Measurements from ENCODE around the gene RUSF1.
A peak's percentile ranks its signal among the peaks of the same experiment; 100 is the strongest.
"Not testable (repeated sequence)": the region's sequence is repeated elsewhere in the genome, so short reads cannot be mapped to it uniquely, and the experiment has no call there.

Gene RUSF1

DNA sequence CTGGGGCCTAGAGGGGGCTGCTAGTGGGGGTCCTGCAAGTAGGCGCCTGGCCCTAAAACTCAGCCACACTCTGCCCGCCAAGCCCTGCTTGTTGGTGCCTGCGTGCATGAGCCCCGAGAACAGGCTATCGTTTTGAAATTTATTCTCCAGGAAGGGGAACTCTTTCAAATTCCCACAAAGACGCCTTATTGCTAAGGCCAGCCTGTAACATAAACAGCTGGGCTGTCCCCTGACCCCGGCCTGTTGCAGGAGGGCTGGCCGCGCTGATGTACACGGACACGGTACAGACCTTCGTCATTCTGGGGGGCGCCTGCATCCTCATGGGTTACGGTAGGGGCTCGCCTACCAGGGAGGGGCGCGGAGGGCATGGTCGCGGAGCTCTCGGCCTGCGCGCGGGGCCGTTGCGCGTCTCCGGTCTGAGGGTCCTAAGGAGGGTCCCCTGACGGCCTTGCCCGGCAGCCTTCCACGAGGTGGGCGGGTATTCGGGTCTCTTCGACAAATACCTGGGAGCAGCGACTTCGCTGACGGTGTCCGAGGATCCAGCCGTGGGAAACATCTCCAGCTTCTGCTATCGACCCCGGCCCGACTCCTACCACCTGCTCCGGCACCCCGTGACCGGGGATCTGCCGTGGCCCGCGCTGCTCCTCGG is 21.0 kb downstream of the RUSF1 start:
- FAIRE-seq, result no peak
- no peak for DNase-seq (ENCODE audit: low spot score)

DNA sequence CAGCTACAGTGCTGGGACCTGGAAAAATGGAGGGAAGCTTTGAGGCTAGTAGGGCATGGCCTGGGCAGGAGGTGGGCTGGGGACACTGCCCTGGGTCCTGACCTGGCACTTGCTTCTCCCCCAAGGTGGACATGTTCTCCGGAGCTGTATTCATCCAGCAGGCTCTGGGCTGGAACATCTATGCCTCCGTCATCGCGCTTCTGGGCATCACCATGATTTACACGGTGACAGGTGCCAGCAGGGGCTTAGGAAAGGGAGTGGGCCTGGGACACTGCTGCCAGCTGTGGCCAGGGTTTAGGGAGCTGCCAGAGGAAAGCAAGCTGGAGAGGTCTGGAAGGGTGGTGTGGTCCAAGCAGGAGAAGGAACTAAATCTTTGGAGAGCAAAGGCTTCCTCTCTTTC is 22.1 kb downstream of the RUSF1 start:
- FAIRE-seq, result no peak
- DNase-seq (ENCODE audit: low spot score), result no peak

DNA sequence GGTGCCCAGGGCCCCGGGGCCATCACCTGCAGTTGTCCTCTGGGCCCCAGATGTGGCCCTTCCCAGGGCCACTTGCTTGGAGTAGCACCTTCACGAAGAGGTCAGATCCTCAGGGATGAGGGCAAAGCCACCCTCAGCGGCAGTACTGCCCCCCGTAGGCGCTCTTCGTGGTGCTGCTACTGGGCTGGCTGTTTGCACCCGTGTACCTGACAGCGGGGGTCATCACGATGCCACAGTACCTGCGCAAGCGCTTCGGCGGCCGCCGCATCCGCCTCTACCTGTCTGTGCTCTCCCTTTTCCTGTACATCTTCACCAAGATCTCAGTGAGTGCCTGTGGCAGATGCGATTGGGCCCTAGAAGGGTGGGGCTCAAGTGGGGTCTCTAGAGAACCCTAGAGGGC is 22.6 kb downstream of the RUSF1 start:
- FAIRE-seq, result no peak
- no peak for DNase-seq (ENCODE audit: low spot score)

DNA sequence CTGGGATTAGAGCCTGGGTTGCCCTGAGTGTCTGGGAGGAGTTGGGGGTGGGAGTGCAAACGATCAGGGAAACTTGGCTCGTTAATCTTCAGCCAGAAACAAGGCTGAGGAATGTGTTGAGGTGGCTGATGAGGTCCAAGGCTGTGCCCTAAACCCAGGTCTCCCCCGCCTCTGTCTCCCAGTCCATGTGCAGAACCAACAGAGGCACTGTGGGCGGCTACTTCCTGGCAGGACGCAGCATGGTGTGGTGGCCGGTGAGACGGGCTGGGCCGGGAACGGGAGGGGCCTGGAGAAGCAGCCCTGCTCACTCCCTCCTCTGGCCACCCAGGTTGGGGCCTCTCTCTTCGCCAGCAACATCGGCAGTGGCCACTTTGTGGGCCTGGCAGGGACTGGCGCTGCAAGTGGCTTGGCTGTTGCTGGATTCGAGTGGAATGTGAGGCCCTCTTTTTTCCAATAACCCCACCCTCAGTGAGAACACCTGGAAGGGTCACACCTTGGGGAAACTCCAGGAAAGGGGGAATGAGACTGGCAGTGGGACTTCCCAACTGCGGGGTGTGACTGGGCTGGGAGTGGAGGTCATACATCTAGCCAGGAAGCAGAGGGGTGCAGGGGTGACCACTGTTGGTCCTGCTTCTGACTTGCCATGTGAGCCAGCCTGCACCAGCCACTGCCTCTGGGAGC is 23.6 kb downstream of the RUSF1 start:
- peak; percentile 84 for FAIRE-seq

DNA sequence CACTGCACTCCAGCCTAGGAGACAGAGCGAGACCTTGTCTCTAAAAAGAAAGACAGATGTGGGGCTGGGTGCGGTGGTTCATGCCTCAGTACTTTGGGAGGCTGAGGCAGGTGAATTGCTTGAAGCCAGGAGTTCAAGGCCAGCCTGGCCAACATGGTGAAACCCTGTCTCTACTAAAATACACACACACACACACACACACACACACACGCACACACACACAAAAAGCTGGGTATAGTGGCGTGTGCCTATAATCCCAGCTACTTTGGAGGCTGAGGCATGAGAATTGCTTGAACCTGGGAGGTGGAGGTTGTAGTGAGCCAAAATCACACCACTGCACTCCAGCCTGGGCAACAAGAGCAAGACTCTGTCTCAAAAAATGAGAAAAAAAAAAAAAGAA is 24.1 kb downstream of the RUSF1 start:
- FAIRE-seq; DNase-seq (ENCODE audit: low spot score): not testable (repeated sequence)

More for the DNA sequence above, 23.6 kb downstream of the RUSF1 start:
- DNase-seq (ENCODE audit: low spot score), result peak; percentile 82

DNA sequence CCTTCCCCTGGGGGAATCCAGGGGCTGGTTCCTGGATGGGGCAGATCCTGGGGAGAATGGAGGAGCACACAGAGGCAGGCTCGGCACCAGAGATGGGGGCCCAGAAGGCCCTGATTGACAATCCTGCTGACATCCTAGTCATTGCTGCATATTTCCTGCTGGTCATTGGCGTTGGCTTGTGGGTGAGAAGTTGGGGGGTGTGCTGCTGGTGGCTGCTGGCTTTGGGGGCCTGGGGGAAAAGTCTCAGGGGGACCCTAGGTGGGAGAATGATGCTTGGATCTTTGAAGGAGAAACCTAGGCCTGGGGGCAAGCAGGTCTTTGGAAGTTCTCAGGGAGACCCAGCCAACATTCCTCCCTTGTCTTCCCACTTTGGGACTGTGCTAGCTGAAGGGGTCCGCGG is 25.1 kb downstream of the RUSF1 start, which contains the start of gene SLC5A2:
Gene SLC5A2, plus strand, starts transcription at position 43 of the 400 bp plus-strand sequence. Its CDS starts 14 bp downstream, at position 57.
- FAIRE-seq (no peak), DNase-seq (ENCODE audit: low spot score) (no peak)

DNA sequence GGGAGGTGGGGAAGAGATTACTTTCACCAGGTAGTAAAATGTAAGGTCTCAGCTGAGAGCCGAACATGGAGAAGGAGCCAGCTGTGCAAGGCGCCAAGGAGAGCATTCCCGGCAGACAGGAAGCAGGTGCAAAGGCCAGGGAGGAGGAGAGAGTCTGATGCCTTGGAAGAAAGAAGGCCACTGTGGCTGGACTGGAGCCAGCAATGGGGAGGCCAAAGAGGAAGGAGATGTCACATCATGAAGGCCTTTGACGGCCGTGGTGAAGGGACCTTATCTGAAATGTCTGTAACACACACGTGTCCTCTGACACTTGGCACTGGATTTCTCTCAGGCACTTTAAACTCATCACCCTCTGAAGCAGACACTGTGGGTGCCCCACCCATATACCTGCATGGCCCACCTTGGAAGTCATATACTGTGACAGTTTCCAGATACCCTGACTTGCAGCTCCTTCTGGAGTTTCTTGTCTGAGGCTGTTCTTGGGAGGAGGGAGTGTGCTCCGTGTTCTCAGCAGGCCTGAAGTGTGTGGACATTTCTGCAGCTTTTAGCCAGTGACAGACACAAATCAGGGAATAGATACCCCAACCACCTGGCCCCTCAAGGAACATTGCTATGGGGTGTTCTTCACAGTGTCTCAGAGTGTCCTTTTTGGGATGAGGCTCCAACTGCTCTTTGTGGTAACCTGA is 27.2 kb downstream of the RUSF1 start:
- FAIRE-seq, result no peak
- DNase-seq (ENCODE audit: low spot score), result no peak

DNA sequence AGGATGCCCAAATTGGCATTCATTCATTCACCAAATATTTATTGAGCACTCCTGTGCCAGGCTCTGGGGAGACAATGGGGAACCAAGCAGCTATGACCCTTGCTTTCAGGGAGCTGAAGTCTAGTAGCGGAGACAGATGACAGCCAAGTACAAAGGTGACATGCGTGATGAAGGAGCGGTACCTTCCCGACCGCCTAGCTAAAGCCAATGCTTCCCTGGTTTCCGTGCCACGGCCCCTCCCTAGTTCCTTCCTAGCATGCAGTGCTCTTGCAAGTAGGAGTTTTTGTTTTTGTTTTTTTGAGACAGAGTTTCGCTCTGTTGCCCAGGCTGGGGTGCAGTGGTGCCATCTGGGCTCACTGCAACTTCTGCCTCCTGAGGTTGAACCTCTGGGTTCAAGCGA is 28.4 kb downstream of the RUSF1 start:
- FAIRE-seq (no peak), DNase-seq (ENCODE audit: low spot score) (no peak)

DNA sequence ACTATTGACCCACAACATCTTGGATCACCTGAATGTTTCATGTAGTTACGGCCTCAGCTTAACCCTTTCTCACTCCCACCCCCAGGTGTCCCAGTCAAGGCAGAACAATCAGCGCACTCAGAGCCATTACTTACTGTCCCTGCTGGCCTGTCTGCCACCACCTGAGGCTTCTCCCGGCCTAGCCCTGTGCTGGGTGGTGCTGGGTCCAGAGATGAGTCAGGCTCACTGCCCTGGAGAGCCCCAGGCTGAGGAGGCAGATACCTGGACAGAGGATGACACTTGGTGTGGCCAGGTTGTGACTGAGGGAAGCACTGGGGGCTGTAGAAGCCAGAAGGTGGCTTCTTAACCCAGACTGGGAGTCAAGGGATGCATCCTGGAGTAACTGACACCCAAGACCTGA is 29.2 kb downstream of the RUSF1 start:
- FAIRE-seq (no peak), DNase-seq (ENCODE audit: low spot score) (no peak)

DNA sequence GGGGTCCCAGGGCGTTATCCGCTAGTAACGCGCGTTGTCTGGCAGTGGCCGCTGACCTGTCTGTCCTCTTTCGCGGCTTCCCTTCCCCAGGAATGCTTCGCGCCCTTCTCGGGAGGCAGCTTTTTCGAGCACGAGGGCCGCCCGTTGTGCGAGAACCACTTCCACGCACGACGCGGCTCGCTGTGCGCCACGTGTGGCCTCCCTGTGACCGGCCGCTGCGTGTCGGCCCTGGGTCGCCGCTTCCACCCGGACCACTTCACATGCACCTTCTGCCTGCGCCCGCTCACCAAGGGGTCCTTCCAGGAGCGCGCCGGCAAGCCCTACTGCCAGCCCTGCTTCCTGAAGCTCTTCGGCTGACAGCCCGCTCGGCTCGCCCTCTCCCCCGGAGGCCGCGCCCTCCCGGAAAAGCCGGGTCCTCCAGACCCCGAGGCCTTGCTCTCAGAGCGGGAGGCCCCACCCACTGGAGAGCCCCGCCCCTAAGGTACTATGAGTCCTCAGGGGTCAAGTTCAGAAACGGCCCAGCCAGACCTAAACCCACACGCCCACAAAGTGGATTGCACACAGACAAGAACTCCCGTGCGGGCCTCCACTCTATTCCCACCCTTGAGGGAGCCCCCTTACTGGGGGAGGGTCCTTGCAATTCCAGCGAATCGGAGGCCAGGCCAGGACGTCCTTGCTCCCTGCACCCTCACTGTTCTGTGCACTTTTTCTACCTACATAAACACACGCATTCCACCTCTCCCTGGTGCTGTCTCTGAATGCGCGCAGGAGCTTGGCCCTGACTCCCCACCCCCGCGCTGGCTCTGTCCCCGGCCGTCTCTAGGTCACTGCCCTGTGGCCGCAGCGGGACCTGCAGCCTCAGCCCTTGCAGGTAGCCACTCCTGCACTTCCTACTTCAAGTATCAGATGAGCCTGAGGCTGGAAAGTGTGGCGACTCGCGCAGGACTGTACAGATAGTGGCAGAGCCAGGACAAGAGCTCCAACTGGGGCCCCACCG is 30.7 kb downstream of the RUSF1 start:
- DNase-seq (ENCODE audit: low spot score) (no peak), FAIRE-seq (no peak)

DNA sequence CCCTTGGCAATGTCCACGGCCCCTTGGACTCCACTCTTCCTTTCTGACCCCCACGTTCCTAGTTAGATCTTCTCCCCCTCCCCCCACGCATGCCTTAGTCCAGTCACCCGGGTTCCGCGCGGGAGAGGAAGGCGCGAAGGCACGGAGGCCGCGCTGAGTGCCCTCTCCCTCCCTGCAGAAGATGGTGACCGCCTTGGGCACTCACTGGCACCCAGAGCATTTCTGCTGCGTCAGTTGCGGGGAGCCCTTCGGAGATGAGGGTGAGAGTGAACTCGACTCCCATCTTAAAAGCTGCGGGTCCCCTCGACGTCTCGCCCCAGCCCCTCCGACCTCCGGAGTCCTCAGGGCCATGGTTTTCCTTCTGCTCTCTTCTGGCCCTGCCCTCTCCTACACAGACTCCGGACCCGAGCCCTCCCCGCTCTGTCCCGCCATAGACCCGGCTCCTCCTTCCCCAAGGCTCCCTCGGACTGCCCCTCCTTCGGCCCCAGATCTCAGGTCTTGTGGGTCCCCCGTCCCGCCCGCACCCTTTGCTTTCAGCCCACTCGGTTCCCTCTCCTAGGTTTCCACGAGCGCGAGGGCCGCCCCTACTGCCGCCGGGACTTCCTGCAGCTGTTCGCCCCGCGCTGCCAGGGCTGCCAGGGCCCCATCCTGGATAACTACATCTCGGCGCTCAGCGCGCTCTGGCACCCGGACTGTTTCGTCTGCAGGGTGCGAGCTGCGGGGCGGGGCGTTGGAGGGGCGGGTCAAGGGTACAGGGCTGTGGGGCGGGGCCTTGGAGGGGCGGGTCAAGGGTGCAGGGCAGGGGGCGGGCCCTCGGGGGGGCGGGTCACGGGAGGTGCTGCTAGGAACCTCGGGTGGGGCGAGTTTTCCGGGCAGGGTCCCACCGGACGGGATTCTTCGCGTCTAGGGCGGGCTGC is 31.6 kb downstream of the RUSF1 start:
- FAIRE-seq, result no peak
- no peak for DNase-seq (ENCODE audit: low spot score)

DNA sequence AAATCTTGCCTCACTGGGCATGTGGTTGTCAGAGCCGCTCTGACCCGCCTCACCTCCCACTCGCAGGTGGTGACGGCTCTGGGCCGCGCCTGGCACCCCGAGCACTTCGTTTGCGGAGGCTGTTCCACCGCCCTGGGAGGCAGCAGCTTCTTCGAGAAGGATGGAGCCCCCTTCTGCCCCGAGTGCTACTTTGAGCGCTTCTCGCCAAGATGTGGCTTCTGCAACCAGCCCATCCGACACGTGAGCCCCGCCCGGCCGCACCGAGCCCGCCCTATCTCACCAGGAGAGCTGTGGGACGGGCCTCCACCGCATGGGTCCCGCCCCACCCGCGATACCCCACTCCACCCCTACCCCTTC is 32.3 kb downstream of the RUSF1 start:
- FAIRE-seq, result no peak
- no peak for DNase-seq (ENCODE audit: low spot score)

DNA sequence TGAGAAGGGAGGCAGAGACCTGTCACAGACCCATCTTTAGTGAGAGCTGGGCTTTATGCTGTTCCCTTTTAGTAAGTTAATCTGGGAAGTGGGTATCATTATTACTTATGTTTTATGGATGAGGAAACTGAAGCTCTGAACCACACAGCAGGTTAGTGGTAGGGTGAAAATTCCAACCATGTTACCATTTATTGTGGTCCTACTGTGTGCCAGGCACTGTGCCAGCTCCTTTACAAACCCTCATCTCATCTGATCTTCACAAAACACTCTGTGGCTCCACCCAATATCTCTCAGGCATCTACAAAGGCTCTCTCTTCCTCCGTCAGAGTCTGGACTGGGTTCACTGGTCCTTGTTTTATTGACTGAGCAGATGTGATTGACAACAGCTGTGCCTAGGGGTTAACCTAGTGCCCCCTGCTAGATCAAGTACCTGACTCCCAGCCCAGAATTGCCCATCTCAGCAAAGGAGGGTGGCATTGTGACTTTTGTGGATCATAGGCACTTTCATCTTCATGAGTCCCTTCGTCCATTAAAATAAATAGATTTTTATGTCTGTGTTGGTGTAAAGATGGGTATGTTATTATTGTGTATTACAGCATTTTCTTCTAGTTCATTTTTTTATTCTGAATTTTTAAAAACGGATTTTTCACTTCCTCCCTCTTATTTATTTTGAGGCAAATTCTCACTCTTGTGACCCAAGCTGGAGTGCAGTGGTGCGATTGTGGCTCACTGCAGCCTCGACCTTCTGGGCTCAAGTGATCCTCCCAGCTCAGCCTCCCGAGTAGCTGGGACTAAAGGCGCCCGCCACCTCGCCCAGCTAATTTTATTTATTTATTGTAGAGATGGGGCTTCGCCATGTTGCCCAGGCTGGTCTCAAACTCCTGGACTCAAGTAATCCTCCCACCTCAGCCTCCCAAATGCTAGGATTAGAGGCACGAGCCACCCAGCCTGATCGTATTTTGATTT is 33.1 kb downstream of the RUSF1 start:
- no peak for DNase-seq (ENCODE audit: low spot score)
- FAIRE-seq, result no peak

DNA sequence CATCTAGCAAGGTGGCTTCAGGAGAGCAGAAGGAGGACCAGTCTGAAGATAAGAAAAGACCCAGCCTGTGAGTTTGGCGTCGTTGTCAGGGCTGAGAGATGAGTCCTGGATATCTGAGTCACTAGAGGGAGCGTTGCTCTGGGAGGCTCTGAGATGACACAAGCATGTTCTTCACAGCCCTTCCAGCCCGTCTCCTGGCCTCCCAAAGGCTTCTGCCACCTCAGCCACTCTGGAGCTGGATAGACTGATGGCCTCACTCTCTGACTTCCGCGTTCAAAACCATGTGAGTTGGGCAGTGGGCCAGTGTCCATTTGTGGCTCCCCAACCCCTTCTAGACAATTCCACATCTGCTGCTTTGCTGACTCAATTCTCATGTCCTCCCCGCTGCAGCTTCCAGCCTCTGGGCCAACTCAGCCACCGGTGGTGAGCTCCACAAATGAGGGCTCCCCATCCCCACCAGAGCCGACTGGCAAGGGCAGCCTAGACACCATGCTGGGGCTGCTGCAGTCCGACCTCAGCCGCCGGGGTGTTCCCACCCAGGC is 33.9 kb downstream of the RUSF1 start:
- FAIRE-seq, result no peak
- DNase-seq (ENCODE audit: low spot score), result no peak

DNA sequence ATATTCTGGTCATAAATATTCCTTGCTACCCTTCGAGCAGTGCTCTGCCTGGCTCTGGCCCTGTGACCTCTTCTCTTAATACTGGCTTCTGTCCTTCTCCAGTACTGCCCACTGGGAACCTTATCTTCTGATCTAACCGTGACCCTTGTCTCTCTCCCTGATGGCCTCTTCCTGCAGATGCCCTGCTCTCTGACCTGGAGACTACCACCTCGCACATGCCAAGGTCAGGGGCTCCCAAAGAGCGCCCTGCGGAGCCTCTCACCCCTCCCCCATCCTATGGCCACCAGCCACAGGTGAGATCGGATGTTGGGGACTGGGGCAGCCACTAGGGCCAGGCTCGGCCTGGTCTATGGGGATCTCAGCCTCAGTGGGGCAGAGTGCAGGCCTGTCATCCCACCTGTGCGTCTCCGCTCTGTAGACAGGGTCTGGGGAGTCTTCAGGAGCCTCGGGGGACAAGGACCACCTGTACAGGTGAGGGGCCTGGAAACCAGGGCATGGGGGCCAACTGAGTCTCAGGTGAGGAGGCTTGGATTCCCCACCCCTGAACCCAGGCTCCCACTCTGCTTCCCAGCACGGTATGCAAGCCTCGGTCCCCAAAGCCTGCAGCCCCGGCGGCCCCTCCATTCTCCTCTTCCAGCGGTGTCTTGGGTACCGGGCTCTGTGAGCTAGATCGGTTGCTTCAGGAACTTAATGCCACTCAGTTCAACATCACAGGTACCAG is 34.8 kb downstream of the RUSF1 start:
- DNase-seq (ENCODE audit: low spot score) (no peak), FAIRE-seq (no peak)

DNA sequence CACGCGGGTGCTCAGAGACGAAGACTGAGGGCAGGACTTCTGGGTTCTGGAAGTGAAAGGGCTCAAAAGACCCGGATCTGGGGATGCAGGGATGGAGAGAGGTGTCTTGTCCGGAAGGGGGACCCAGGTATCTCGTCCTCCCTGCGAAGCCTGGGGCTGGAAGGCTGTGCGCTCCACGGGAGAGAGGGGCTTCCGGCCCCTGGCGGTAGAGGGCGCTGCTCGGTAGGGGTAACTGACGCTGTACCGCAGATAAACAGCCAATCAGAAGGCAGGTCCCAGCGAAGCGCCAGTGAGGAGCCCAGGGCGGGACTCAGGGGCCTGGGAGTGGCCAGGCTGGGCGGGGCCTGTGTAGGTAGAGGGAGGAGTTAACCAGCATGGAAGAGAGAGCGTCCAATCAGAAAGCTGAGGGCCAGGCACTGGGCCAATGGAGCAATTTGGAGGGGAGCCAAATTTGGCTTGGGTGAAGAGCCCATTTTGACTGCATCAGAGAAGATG is 35.4 kb downstream of the RUSF1 start:
- peak; percentile 46 for DNase-seq (ENCODE audit: low spot score)
- FAIRE-seq, result no peak

DNA sequence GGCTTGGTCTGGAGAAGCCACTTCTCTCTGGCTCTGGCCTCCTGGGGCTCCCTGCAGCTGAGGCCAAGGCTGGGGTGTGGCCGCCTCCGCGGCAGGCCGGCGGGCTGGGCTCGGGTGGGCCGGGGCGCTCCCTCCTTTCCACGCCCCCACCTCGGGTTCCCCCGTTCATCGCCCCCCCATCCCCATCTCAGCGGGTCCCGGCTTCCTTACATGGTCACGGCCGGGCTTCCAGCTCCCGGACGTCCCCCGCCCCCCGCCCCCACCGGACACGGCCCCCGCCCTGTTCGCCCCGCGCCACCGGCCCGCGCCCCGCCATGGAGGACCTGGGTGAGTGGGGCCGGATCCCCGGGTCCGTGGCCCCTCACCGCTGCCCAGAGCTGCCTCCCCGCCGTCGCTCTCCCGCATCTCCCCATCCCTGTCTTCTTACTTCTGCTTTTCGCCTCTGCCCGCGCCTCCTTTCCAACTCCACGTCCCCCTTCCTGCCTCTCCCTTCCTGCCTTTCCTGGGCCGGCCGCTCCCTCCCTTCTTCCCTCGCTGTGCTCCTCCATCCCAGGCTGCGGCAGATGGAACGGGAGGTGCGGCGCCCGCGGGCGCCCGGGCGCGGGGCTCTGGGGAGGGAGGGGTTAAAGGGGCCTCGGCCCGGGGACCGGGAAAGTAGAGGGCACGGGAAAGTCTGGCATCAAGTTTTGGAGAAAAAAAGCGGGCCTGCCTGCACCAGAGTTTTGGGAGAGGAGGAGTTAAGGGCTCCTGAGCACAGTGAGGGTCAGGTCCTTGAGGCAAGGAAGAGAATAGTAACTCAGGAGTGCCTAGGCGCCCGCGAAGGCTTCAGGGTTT is 36.1 kb downstream of the RUSF1 start, which contains the start of gene TGFB1I1:
Gene TGFB1I1, plus strand, starts transcription at position 278 of the 834 bp plus-strand sequence. Its CDS starts 37 bp downstream, at position 315.
- DNase-seq (ENCODE audit: low spot score) (no peak), FAIRE-seq (no peak)

Data from RCC 7860 (cell line).